ENCODE results near the gene PLEKHD1. TPM values are rescaled to one million over a fixed set of nuclear protein-coding genes. Genes with fewer than 3 reads are reported as not detected.

The PLEKHD1 gene
- total and polyA plus RNA-seq, 2 of the 8 experiments (the other 6 are each of a cell fraction or from before 2014, with no cell fraction given) = 0.24 to 0.48 TPM

DNA sequence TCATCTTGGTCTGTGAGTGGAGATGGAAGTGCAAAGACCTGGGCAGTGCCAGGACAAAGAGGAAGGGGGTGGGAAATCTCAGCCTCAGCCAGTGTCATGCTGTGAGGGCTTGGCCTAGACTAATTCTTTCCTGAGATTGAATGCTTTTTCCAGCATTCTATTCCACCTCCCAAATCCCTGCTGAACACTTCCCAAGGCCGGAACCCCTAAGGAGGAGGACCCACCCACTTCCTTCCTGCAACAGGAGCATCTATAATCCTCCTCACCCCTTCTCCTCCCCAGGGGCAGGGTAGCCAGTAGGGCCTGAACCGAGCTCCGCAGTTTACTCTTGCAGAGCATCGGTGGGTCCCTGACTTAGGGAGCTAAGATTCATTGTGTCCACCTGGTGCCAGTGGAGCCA is 3.2 kb downstream of the PLEKHD1 start:
- H3K14ac ChIP-seq (ENCODE audit: insufficient read length) = no peak overlapping the region
- H3K23me2 ChIP-seq (ENCODE audit: low read depth, low read length) = peaks cover 16% of the 10 kb centered on the region
- no peak overlapping the region for H3K18ac ChIP-seq (ENCODE audit: extremely low read depth, low read length)
- H3K23ac ChIP-seq (ENCODE audit: insufficient read length) = no peak overlapping the region
- no peak overlapping the region for H2BK5ac ChIP-seq (ENCODE audit: low read depth, low read length)
- no peaks in the 10 kb centered on the region for H3K79me2 ChIP-seq (ENCODE audit: control insufficient read depth in 1 of 2, insufficient read depth in 2 of 2, low read length in 2 of 2)
- H2BK12ac ChIP-seq (ENCODE audit: low read depth, low read length) = no peak overlapping the region
- 82% methylated on average over 4 of the region's 4 CpGs; no CpG with 5 or more reads in 1 of the 2 experiments for WGBS, 2 experiments (ENCODE audit: extremely low coverage in 1 of 2, insufficient coverage in 1 of 2, insufficient read length in 1 of 2, insufficient replicate concordance in 2 of 2, low coverage in 1 of 2, low lambda C conversion rate in 2 of 2, missing lambda C conversion rate in 1 of 2)
- no peak overlapping the region for H3K4ac ChIP-seq (replicated peaks; ENCODE audit: insufficient read length, low read depth, low read length)
- no peak overlapping the region for H4K8ac ChIP-seq (ENCODE audit: extremely low read depth, insufficient read depth, low read length)
- no peaks in the 10 kb centered on the region for H3K36me3 ChIP-seq (ENCODE audit: control insufficient read depth in 2 of 4, insufficient read depth in 4 of 4, low read length in 3 of 4)
- H3K4me2 ChIP-seq (ENCODE audit: insufficient read depth in 1 of 2, low read depth in 2 of 2, low read length in 2 of 2) = no peak overlapping the region
- H4K91ac ChIP-seq (replicated peaks; ENCODE audit: insufficient read length, low read length) = no peak overlapping the region
- ChIA-PET POLR2A (ENCODE audit: partially characterized antibody) (interaction anchor here (1.0 to 1.5 kb wide), 2 partner anchors 8 to 84 kb away, joined by 3 read pairs; no protein-coding TSS in a partner anchor), CTCF (ENCODE audit: partially characterized antibody) (interaction anchor here (0.8 to 5.0 kb wide), 8 partner anchors 11 to 245 kb away, joined by 3 to 36 read pairs (median 6); no protein-coding TSS in a partner anchor)
- no peak overlapping the region for H2AFZ ChIP-seq (ENCODE audit: low read length)
- H4K20me1 ChIP-seq (replicated peaks in 1 of 2; ENCODE audit: control insufficient read depth in 1 of 2, insufficient read depth in 2 of 2, low read length in 2 of 2) = no peaks in the 10 kb centered on the region
- H3K9ac ChIP-seq (replicated peaks in 1 of 4; ENCODE audit: extremely low read depth in 1 of 4, low read depth in 3 of 4, low read length in 3 of 4) = no peak overlapping the region
- H3K4me1 ChIP-seq (replicated peaks in 1 of 4; ENCODE audit: control insufficient read depth in 3 of 4, insufficient read depth in 4 of 4, low read length in 3 of 4) = peaks cover 0 to 4% (median 2%) of the 10 kb centered on the region in 4 experiments; a peak in 1 of 7 replicates
- no peak overlapping the region for H4K5ac ChIP-seq (ENCODE audit: insufficient read length, low read depth, low read length)
- H3K4me3 ChIP-seq (ENCODE audit: extremely low read depth in 1 of 4, insufficient read depth in 2 of 4, low read depth in 3 of 4, low read length in 4 of 4) = no peak overlapping the region
- H3K9me3 ChIP-seq (ENCODE audit: insufficient read depth in 2 of 2, low read depth in 1 of 2, low read length in 1 of 2) = no peaks in the 10 kb centered on the region
- H3K56ac ChIP-seq (replicated peaks; ENCODE audit: insufficient read length, low read depth, low read length) = no peak overlapping the region
- no peak overlapping the region for H3K27ac ChIP-seq (ENCODE audit: low read depth, low read length)
- DNase-seq (ENCODE audit: low read depth in 1 of 2, low spot score in 2 of 2) = no peak
- H3K27me3 ChIP-seq (replicated peaks in 1 of 4; ENCODE audit: control insufficient read depth in 3 of 4, extremely low read depth in 1 of 4, insufficient read depth in 3 of 4, low read length in 3 of 4) = peaks cover 25 to 39% (median 35%) of the 10 kb centered on the region in 4 experiments
- FAIRE-seq = no peak
- H3K79me1 ChIP-seq (ENCODE audit: low read depth, low read length) = no peaks in the 10 kb centered on the region
- H2BK20ac ChIP-seq (ENCODE audit: low read length) = no peak overlapping the region
- H2BK15ac ChIP-seq (ENCODE audit: low read length) = 0 out of 2 replicates have a peak overlapping the region, but pooled peaks have one; percentile 16
- no peak overlapping the region for H2AK5ac ChIP-seq (ENCODE audit: low read depth, low read length)
- no peak overlapping the region for H2BK120ac ChIP-seq (replicated peaks; ENCODE audit: low read depth, low read length)
- TF ChIP-seq BACH1 (IDR thresholded peaks at IDR 0.05; ENCODE audit: low read length) (no peak), BRCA1 (IDR thresholded peaks at IDR 0.05; ENCODE audit: low read depth, low read length) (no peak), KDM1A (IDR thresholded peaks at IDR 0.05; ENCODE audit: borderline replicate concordance, low read length) (no peak), SUZ12 (IDR thresholded peaks at IDR 0.05; ENCODE audit: low read length) (no peak), GABPA (IDR thresholded peaks at IDR 0.05; ENCODE audit: borderline replicate concordance, insufficient read depth, low read length) (no peak), TEAD4 (IDR thresholded peaks at IDR 0.05; ENCODE audit: low read depth, low read length) (no peak), CHD2 (IDR thresholded peaks at IDR 0.05; ENCODE audit: low read length) (no peak), BCL11A (IDR thresholded peaks at IDR 0.05; ENCODE audit: low read depth in 2 of 2, low read length in 2 of 2) (no peak)
